OCI-LY3 (cell line): ENCODE results near the gene RANBP9.

ENCODE experiments used
- EZH2phosphoT487 ChIP-seq: fragments of 200-600 bp; shearing (Covaris generic); IDR thresholded peaks from 2 replicates; pipeline ENCODE4 v1.6.1; 2018; ENCODE audit warnings: antibody characterized with exemption, mixed run types, low read depth
- TF ChIP-seq, protein P1 (sequence below): fragments of 200-600, 300-600 bp; sonication (generic); IDR thresholded peaks from 2 replicates; pipeline ENCODE4 v1.5.1; 2014; ENCODE audit warnings: antibody characterized with exemption, low read length, low read depth

DNA sequence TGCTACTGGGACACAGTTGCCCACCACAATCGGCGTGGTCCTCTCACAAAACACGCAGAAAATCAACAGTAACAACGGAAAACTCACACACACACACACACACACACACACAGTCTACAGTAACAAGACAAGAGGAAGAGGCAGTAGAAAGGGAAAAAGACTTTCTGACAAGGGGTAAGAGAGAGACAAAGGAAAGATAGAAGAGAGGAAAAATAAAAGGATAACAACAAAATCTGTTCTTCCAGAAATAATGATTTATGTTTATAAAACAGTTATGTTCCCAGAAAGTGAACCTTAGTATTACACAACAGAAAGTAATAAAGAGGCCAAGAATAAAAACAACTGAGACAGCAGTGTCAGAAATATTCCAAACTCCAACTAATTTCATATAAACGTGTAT lies 2.9 kb downstream of the RANBP9 start:
- TF ChIP-seq, protein P1, sequence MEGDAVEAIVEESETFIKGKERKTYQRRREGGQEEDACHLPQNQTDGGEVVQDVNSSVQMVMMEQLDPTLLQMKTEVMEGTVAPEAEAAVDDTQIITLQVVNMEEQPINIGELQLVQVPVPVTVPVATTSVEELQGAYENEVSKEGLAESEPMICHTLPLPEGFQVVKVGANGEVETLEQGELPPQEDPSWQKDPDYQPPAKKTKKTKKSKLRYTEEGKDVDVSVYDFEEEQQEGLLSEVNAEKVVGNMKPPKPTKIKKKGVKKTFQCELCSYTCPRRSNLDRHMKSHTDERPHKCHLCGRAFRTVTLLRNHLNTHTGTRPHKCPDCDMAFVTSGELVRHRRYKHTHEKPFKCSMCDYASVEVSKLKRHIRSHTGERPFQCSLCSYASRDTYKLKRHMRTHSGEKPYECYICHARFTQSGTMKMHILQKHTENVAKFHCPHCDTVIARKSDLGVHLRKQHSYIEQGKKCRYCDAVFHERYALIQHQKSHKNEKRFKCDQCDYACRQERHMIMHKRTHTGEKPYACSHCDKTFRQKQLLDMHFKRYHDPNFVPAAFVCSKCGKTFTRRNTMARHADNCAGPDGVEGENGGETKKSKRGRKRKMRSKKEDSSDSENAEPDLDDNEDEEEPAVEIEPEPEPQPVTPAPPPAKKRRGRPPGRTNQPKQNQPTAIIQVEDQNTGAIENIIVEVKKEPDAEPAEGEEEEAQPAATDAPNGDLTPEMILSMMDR: no peak
- no peak for TF ChIP-seq EZH2phosphoT487
